ENCODE results near the gene FOXP1. TPM values are rescaled to one million over a fixed set of nuclear protein-coding genes. Genes with fewer than 3 reads are reported as not detected.
A peak's percentile ranks its signal among the peaks of the same experiment; 100 is the strongest.

The FOXP1 gene
- total and polyA plus RNA-seq, 9 of the 15 experiments (the other 6 are each of a cell fraction or from before 2014, with no cell fraction given): 7.7 to 34.5 (median 13.7) TPM

- FAIRE-seq (no peak), ATAC-seq (peak; percentile 74), DNase-seq (ENCODE audit: extremely low read depth in 1 of 4, low spot score in 3 of 4) (peak in 1 of 4 experiments; percentile 45)
- Histone ChIP-seq H2AFZ (ENCODE audit: low read depth, low read length) (peak overlapping the region; percentile 28; the same call in 1 of the 2 replicates), H3K9me3 (replicated peaks; ENCODE audit: control insufficient read depth, insufficient read depth, low read depth, low read length) (no peaks in the 10 kb centered on the region), H3K4me3 (no peak overlapping the region), H3K79me2 (ENCODE audit: control insufficient read depth, insufficient read depth, low read length) (no peaks in the 10 kb centered on the region), H3K27ac (ENCODE audit: extremely low read depth, low read depth, low read length) (no peak overlapping the region; the same call in 2 of the 3 replicates), H3K9ac (ENCODE audit: insufficient read depth in 1 of 2, low read depth in 2 of 2, low read length in 2 of 2) (no peak overlapping the region), H4K20me1 (replicated peaks; ENCODE audit: control insufficient read depth, insufficient read depth, low read length) (no peaks in the 10 kb centered on the region), H3K27me3 (ENCODE audit: control insufficient read depth in 2 of 2, insufficient read depth in 2 of 2, low read length in 2 of 2) (no peaks in the 10 kb centered on the region), H3K4me1 (replicated peaks in 1 of 2; ENCODE audit: control insufficient read depth in 2 of 2, insufficient read depth in 2 of 2, low read length in 2 of 2) (peaks cover 6 to 15% of the 10 kb centered on the region in 2 experiments; a peak in 3 of 5 replicates), H3K4me2 (ENCODE audit: insufficient read depth, low read length) (no peak overlapping the region), H3K36me3 (ENCODE audit: control insufficient read depth, insufficient read depth, low read length) (no peaks in the 10 kb centered on the region; the same call in 2 of the 3 replicates), H3K9me1 (ENCODE audit: control insufficient read depth, insufficient read depth, low read length) (no peaks in the 10 kb centered on the region)
- in situ Hi-C loops (cut with MboI) (no loop called here), intact Hi-C loops (cut with micrococcal nuclease) (no loop called here)
- WGBS (ENCODE audit: insufficient coverage, low coverage, missing lambda C conversion rate): 2% methylated on average over 7 of the region's 8 CpGs
- ChIA-PET CTCF (ENCODE audit: low intra/inter-chr PET ratio) (no interaction called here), POLR2A (no interaction called here)
- no TSS peak for BruUV-seq (replicated peaks)
- TF ChIP-seq SMAD4 (CRISPR knock-in tag; conservative IDR thresholded peaks at IDR 0.05) (no peak), HNRNPLL (IDR thresholded peaks at IDR 0.05; ENCODE audit: low read depth, low read length, poor library complexity, severe bottlenecking) (no peak), MAFK (IDR thresholded peaks at IDR 0.05; ENCODE audit: low read length) (no peak), FOXP1 (CRISPR knock-in tag; IDR thresholded peaks at IDR 0.05) (no peak), RBM14 (IDR thresholded peaks at IDR 0.05; ENCODE audit: borderline replicate concordance, insufficient read depth, low read depth, low read length) (no peak), HINFP (tag; conservative IDR thresholded peaks at IDR 0.05; ENCODE audit: low read depth) (no peak), TAF1 (IDR thresholded peaks at IDR 0.05; ENCODE audit: control insufficient read depth, extremely low read depth, insufficient read depth, low read length, severe bottlenecking) (no peak), CHD2 (IDR thresholded peaks at IDR 0.05; ENCODE audit: low read depth, low read length) (no peak), RBM15 (IDR thresholded peaks at IDR 0.05; ENCODE audit: insufficient read depth, low read length) (no peak), PKNOX1 (IDR thresholded peaks at IDR 0.05) (peak; percentile 78), ZNF644 (tag; IDR thresholded peaks at IDR 0.05; ENCODE audit: low read depth) (no peak), ZNF740 (CRISPR knock-in tag; IDR thresholded peaks at IDR 0.05) (no peak), ZNF740 (tag; IDR thresholded peaks at IDR 0.05) (no peak), STAT5B (CRISPR knock-in tag; IDR thresholded peaks at IDR 0.05) (no peak), ERF (CRISPR knock-in tag; IDR thresholded peaks at IDR 0.05) (no peak), ATF7 (IDR thresholded peaks at IDR 0.05) (no peak), BMI1 (IDR thresholded peaks at IDR 0.05; ENCODE audit: low read length) (no peak), ESRRA (IDR thresholded peaks at IDR 0.05; ENCODE audit: borderline replicate concordance, low read depth) (peak; percentile 31; the same call in 1 of the 2 replicates), EGR1 (conservative IDR thresholded peaks at IDR 0.05) (no peak), MEIS2 (IDR thresholded peaks at IDR 0.05; ENCODE audit: partially characterized antibody) (peak; percentile 16)
Measured at GRCh38 chr3:71366988-71367604, 216.4 kb downstream of the FOXP1 start.
